ENCODE measurements around the gene SERPINA6.

The SERPINA6 gene

GRCh38 chr14:94340533-94340932 is 17.4 kb upstream of the SERPINA6 start:
- H3K4me1 ChIP-seq (ENCODE audit: control insufficient read depth, insufficient read depth, low read length, poor library complexity, severe bottlenecking), result peaks cover 2% of the 10 kb centered on the region
- H3K27ac ChIP-seq (ENCODE audit: low read depth, low read length, severe bottlenecking), result no peak overlapping the region
- H3K36me3 ChIP-seq (ENCODE audit: control insufficient read depth, insufficient read depth, low read length), result no peaks in the 10 kb centered on the region
- no peaks in the 10 kb centered on the region for H3K9me3 ChIP-seq (ENCODE audit: control insufficient read depth, low read length)
- no peak overlapping the region for H3K4me3 ChIP-seq (ENCODE audit: extremely low read depth, insufficient read depth, low read length, poor library complexity, severe bottlenecking)

DNA sequence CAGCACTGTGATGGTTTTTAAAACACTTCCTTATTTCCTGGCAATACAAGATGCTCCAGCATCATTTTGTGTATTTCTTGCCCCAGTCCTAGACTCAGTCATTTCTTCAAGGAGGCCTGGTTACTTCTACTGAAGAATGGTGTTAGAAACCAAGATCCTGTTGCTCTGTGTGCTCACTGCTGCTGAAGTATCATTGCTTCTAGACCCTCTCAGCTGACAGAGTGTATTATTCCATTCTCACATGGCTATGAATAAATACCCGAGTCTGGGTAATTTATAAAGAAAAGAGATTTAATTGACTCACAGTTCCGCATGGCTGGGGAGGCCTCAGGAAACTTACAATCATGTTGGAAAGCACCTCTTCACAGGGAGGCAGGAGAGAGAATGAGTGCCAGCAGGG is 14.9 kb upstream of the SERPINA6 start:
- Histone ChIP-seq H3K4me1 (ENCODE audit: control insufficient read depth, insufficient read depth, low read length, poor library complexity, severe bottlenecking) (no peaks in the 10 kb centered on the region), H3K9me3 (ENCODE audit: control insufficient read depth, low read length) (no peaks in the 10 kb centered on the region), H3K36me3 (ENCODE audit: control insufficient read depth, insufficient read depth, low read length) (no peaks in the 10 kb centered on the region), H3K27ac (ENCODE audit: low read depth, low read length, severe bottlenecking) (no peak overlapping the region), H3K4me3 (ENCODE audit: extremely low read depth, insufficient read depth, low read length, poor library complexity, severe bottlenecking) (no peak overlapping the region)
- WGBS, 2 experiments (ENCODE audit: insufficient coverage in 2 of 2), result 100% methylated on average over 1 of the region's 2 CpGs; no CpG with 5 or more reads in 1 of the 2 experiments

DNA sequence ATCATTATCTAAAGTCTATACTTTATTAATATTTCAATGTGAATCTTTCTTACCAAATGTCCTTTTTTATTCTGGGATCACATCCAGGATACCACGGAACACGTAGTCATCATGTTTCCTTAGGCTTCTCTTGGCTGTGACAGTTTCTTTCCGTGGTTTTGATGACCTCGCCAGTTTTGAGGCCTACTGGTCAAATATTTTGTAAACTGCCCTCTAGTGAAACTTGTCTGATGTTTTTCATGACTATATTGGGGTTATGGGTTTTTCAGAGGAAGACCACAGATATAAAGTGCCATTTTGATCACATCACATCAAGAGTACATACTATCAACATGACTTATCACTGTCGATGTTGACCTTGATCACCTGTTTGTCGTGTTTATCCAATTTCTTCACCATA is 14.1 kb upstream of the SERPINA6 start:
- 82 to 93% methylated on average over 4 to 6 of the region's 6 CpGs for WGBS, 2 experiments (ENCODE audit: insufficient coverage in 2 of 2)
- Histone ChIP-seq H3K27ac (ENCODE audit: low read depth, low read length, severe bottlenecking) (no peak overlapping the region), H3K36me3 (ENCODE audit: control insufficient read depth, insufficient read depth, low read length) (no peaks in the 10 kb centered on the region), H3K9me3 (ENCODE audit: control insufficient read depth, low read length) (no peaks in the 10 kb centered on the region), H3K4me1 (ENCODE audit: control insufficient read depth, insufficient read depth, low read length, poor library complexity, severe bottlenecking) (no peaks in the 10 kb centered on the region), H3K4me3 (ENCODE audit: extremely low read depth, insufficient read depth, low read length, poor library complexity, severe bottlenecking) (no peak overlapping the region)

- Histone ChIP-seq H3K27ac (ENCODE audit: low read depth, low read length, severe bottlenecking) (no peak overlapping the region), H3K36me3 (ENCODE audit: control insufficient read depth, insufficient read depth, low read length) (no peaks in the 10 kb centered on the region), H3K4me1 (ENCODE audit: control insufficient read depth, insufficient read depth, low read length, poor library complexity, severe bottlenecking) (no peaks in the 10 kb centered on the region), H3K9me3 (ENCODE audit: control insufficient read depth, low read length) (no peaks in the 10 kb centered on the region), H3K4me3 (ENCODE audit: extremely low read depth, insufficient read depth, low read length, poor library complexity, severe bottlenecking) (no peak overlapping the region)
- WGBS, 2 experiments (ENCODE audit: insufficient coverage in 2 of 2), result 79 to 81% methylated on average over 3 to 4 of the region's 4 CpGs
Measured at GRCh38 chr14:94334872-94335271, 11.7 kb upstream of the SERPINA6 start.

GRCh38 chr14:94332587-94332986 is 9.5 kb upstream of the SERPINA6 start:
- no peaks in the 10 kb centered on the region for H3K9me3 ChIP-seq (ENCODE audit: control insufficient read depth, low read length)
- no peaks in the 10 kb centered on the region for H3K4me1 ChIP-seq (ENCODE audit: control insufficient read depth, insufficient read depth, low read length, poor library complexity, severe bottlenecking)
- H3K4me3 ChIP-seq (ENCODE audit: extremely low read depth, insufficient read depth, low read length, poor library complexity, severe bottlenecking), result no peak overlapping the region

DNA sequence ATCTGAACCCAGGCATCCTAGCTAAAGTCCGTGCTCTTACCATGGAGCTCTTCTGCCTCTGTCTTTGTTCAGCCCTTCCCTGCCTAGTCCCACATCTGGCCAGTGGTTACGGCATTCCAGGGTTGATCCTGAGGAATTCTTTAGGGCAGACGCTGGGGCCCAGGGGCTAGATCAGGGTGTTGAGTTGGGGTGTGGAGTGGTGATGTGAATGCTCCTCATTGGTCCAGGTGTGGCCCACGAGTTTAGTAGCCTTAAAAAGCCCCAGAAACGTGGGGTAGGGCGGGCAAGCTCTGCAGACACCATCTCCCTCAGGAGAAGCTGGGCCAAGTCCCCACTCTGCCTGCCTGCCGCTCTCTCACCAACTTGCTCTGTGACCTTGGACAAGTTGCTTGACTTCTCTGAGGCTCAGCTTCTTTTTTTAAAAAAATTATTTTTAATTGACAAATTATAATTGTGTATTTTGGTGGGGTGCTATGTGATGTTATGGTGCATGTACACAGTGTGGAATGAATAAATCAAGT is 9.0 kb upstream of the SERPINA6 start:
- H3K27ac ChIP-seq (ENCODE audit: low read depth, low read length, severe bottlenecking), result no peak overlapping the region
- H3K4me3 ChIP-seq (ENCODE audit: extremely low read depth, insufficient read depth, low read length, poor library complexity, severe bottlenecking), result no peak overlapping the region
- H3K4me1 ChIP-seq (ENCODE audit: control insufficient read depth, insufficient read depth, low read length, poor library complexity, severe bottlenecking), result no peaks in the 10 kb centered on the region
- H3K9me3 ChIP-seq (ENCODE audit: control insufficient read depth, low read length), result no peaks in the 10 kb centered on the region
- WGBS, 2 experiments (ENCODE audit: insufficient coverage in 2 of 2), result 84 to 85% methylated on average over 5 of the region's 7 CpGs
- H3K36me3 ChIP-seq (ENCODE audit: control insufficient read depth, insufficient read depth, low read length), result no peaks in the 10 kb centered on the region

More at GRCh38 chr14:94332587-94332986, 9.5 kb upstream of the SERPINA6 start:
- Histone ChIP-seq H3K27ac (ENCODE audit: low read depth, low read length, severe bottlenecking) (no peak overlapping the region), H3K36me3 (ENCODE audit: control insufficient read depth, insufficient read depth, low read length) (no peaks in the 10 kb centered on the region)

DNA sequence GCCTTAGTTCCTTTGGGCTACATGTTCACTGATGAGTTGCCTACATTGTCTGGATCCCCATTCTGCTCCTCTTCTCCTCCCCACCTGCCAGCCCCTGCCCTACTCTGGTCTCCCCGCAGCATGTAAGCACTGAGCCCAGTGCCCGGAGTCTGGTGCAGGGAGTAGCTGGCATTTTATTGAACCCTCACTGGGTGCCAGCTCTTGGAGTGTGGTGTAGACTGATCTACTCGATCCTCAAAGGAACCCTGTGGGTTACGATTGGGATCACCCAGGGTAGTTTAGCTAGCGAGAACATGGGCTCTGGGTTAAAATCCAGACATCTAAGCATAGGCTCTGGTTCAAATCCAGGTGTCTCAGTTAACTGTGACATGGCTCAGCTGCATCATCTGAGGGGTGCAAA is 8.3 kb upstream of the SERPINA6 start:
- 89 to 100% methylated on average over 2 to 4 of the region's 5 CpGs for WGBS, 2 experiments (ENCODE audit: insufficient coverage in 2 of 2)
- no peaks in the 10 kb centered on the region for H3K4me1 ChIP-seq (ENCODE audit: control insufficient read depth, insufficient read depth, low read length, poor library complexity, severe bottlenecking)
- no peak overlapping the region for H3K27ac ChIP-seq (ENCODE audit: low read depth, low read length, severe bottlenecking)
- H3K36me3 ChIP-seq (ENCODE audit: control insufficient read depth, insufficient read depth, low read length), result no peaks in the 10 kb centered on the region
- H3K9me3 ChIP-seq (ENCODE audit: control insufficient read depth, low read length), result no peaks in the 10 kb centered on the region
- no peak overlapping the region for H3K4me3 ChIP-seq (ENCODE audit: extremely low read depth, insufficient read depth, low read length, poor library complexity, severe bottlenecking)

- H3K9me3 ChIP-seq (ENCODE audit: control insufficient read depth, low read length), result no peaks in the 10 kb centered on the region
- 73 to 89% methylated on average over 2 of the region's 2 CpGs for WGBS, 2 experiments (ENCODE audit: insufficient coverage in 2 of 2)
- no peak overlapping the region for H3K27ac ChIP-seq (ENCODE audit: low read depth, low read length, severe bottlenecking)
- H3K4me3 ChIP-seq (ENCODE audit: extremely low read depth, insufficient read depth, low read length, poor library complexity, severe bottlenecking), result no peak overlapping the region
- H3K36me3 ChIP-seq (ENCODE audit: control insufficient read depth, insufficient read depth, low read length), result no peaks in the 10 kb centered on the region
- no peaks in the 10 kb centered on the region for H3K4me1 ChIP-seq (ENCODE audit: control insufficient read depth, insufficient read depth, low read length, poor library complexity, severe bottlenecking)
Measured at GRCh38 chr14:94330857-94331256, 7.7 kb upstream of the SERPINA6 start.

DNA sequence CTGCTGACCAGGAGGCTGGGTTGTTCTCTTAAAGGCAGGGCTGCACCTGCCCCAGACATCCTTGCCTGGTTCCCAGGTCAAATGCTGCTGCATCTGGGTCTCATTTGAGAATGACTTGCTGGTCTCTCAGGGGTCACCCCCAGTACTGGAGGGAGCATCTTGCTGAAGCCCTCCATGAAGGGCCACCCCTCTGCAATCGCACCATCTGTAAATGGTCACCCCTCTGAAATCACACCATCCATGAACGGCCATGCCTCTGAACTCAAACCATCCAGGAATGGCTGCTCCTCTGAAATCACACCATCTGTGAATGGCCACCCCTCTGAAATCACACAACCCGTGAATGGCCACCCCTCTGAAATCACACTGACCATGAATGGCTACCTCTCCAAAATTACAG is 7.3 kb upstream of the SERPINA6 start:
- Histone ChIP-seq H3K4me1 (ENCODE audit: control insufficient read depth, insufficient read depth, low read length, poor library complexity, severe bottlenecking) (no peaks in the 10 kb centered on the region), H3K36me3 (ENCODE audit: control insufficient read depth, insufficient read depth, low read length) (no peaks in the 10 kb centered on the region), H3K9me3 (ENCODE audit: control insufficient read depth, low read length) (no peaks in the 10 kb centered on the region), H3K27ac (ENCODE audit: low read depth, low read length, severe bottlenecking) (no peak overlapping the region), H3K4me3 (ENCODE audit: extremely low read depth, insufficient read depth, low read length, poor library complexity, severe bottlenecking) (no peak overlapping the region)
- WGBS, 2 experiments (ENCODE audit: insufficient coverage in 2 of 2), result 88 to 95% methylated on average over 3 of the region's 3 CpGs

GRCh38 chr14:94329857-94330256 is 6.7 kb upstream of the SERPINA6 start:
- H3K4me1 ChIP-seq (ENCODE audit: control insufficient read depth, insufficient read depth, low read length, poor library complexity, severe bottlenecking), result no peaks in the 10 kb centered on the region
- 57 to 100% methylated on average over 1 to 2 of the region's 4 CpGs for WGBS, 2 experiments (ENCODE audit: insufficient coverage in 2 of 2)
- H3K27ac ChIP-seq (ENCODE audit: low read depth, low read length, severe bottlenecking), result no peak overlapping the region
- no peak overlapping the region for H3K4me3 ChIP-seq (ENCODE audit: extremely low read depth, insufficient read depth, low read length, poor library complexity, severe bottlenecking)
- H3K36me3 ChIP-seq (ENCODE audit: control insufficient read depth, insufficient read depth, low read length), result no peaks in the 10 kb centered on the region
- H3K9me3 ChIP-seq (ENCODE audit: control insufficient read depth, low read length), result no peaks in the 10 kb centered on the region

DNA sequence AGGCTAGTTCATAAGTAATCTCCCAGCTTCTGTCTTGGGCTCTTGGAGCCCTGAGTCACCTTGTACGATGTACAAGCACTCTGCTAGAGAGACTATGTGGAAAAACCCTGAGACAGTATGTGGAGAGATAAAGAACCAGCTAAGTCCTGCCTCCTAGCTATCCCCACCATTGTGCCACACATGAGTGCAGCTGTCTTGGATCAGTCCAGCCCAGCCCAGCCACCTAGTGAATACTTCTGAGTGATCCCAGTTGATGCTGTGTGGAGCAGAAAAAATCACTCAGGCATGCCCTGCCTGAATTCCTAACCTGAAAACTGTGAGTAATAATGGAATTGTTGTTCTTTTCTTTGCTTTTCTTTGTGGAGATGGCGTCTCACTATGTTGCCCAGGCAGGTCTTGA is 5.1 kb upstream of the SERPINA6 start:
- 83 to 93% methylated on average over 2 of the region's 2 CpGs for WGBS, 2 experiments (ENCODE audit: insufficient coverage in 2 of 2)
- H3K4me3 ChIP-seq (ENCODE audit: extremely low read depth, insufficient read depth, low read length, poor library complexity, severe bottlenecking), result no peak overlapping the region

More for the DNA sequence above, 5.1 kb upstream of the SERPINA6 start:
- Histone ChIP-seq H3K4me1 (ENCODE audit: control insufficient read depth, insufficient read depth, low read length, poor library complexity, severe bottlenecking) (no peaks in the 10 kb centered on the region), H3K27ac (ENCODE audit: low read depth, low read length, severe bottlenecking) (no peak overlapping the region), H3K9me3 (ENCODE audit: control insufficient read depth, low read length) (no peaks in the 10 kb centered on the region), H3K36me3 (ENCODE audit: control insufficient read depth, insufficient read depth, low read length) (no peaks in the 10 kb centered on the region)

All from mesodermal cell (in vitro differentiated cells).